Neural progenitor cell (in vitro differentiated cells): ENCODE results near the gene PIK3C3. TPM values are rescaled to one million over a fixed set of nuclear protein-coding genes. Genes with fewer than 3 reads are reported as not detected.

Experiments
- DNase-seq: peaks from one replicate; pipeline ENCODE4 v3.0.0-alpha.2; 2016; ENCODE audit warnings: low spot score
- H2AFZ ChIP-seq: fragments of 200-600 bp; sonication (generic); replicated peaks from 2 replicates; pipeline ENCODE4 v1.6.1; 2016; ENCODE audit warnings: antibody characterized with exemption
- H3F3A ChIP-seq: fragments of 200-600 bp; sonication (generic); 2 replicates; pipeline ENCODE4 v1.6.1; 2016; ENCODE audit warnings: antibody characterized with exemption, low read depth
- H3K27ac ChIP-seq: fragments of 200-600 bp; sonication (generic); 2 replicates; pipeline ENCODE4 v1.5.1; 2016; ENCODE audit warnings: mild to moderate bottlenecking
- H3K27me3 ChIP-seq: fragments of 200-600 bp; sonication (generic); 2 replicates; pipeline ENCODE4 v1.6.1; 2016; ENCODE audit warnings: mild to moderate bottlenecking, moderate library complexity
- H3K36me3 ChIP-seq: fragments of 200-600 bp; sonication (generic); 2 replicates; pipeline ENCODE4 v1.5.1; 2016
- H3K4me1 ChIP-seq: fragments of 200-600 bp; sonication (generic); 2 replicates; pipeline ENCODE4 v1.6.1; 2016; ENCODE audit warnings: mixed run types
- H3K4me2 ChIP-seq: fragments of 200-600 bp; sonication (generic); 2 replicates; pipeline ENCODE4 v1.6.1; 2016
- H3K4me3 ChIP-seq: fragments of 200-600 bp; sonication (generic); 2 replicates; pipeline ENCODE4 v1.5.1; 2016
- H3K79me2 ChIP-seq: fragments of 200-600 bp; sonication (generic); 2 replicates; pipeline ENCODE4 v1.6.1; 2016; ENCODE audit warnings: low read depth
- H3K9ac ChIP-seq: fragments of 200-600 bp; sonication (generic); 2 replicates; pipeline ENCODE4 v1.6.1; 2016
- H3K9me3 ChIP-seq: fragments of 200-600 bp; sonication (generic); 2 replicates; pipeline ENCODE4 v1.5.1; 2016; ENCODE audit warnings: low read depth
- H4K20me1 ChIP-seq: fragments of 200-600 bp; sonication (generic); 2 replicates; pipeline ENCODE4 v1.6.1; 2016; ENCODE audit warnings: low read depth
- H3K27ac Mint-ChIP-seq: 3 replicates; pipeline ENCODE4 v1.8.0; 2021; ENCODE audit warnings: mixed read lengths
- H3K27me3 Mint-ChIP-seq: 2 replicates; pipeline ENCODE4 v1.8.0; 2022; ENCODE audit warnings: low read depth, mild to moderate bottlenecking, inconsistent platforms, moderate library complexity, mixed read lengths; ENCODE audit not compliant: insufficient read depth
- H3K36me3 Mint-ChIP-seq: 3 replicates; pipeline ENCODE4 v1.8.0; 2021; ENCODE audit warnings: mixed read lengths
- H3K4me1 Mint-ChIP-seq: 3 replicates; pipeline ENCODE4 v1.8.0; 2021; ENCODE audit warnings: mixed read lengths
- H3K4me3 Mint-ChIP-seq: 3 replicates; pipeline ENCODE4 v1.8.0; 2021; ENCODE audit warnings: mild to moderate bottlenecking, moderate library complexity, mixed read lengths
- H3K9me3 Mint-ChIP-seq: 3 replicates; pipeline ENCODE4 v1.8.0; 2020; ENCODE audit warnings: mixed read lengths
- CTCF ChIP-seq: fragments of 200-600 bp; sonication (generic); IDR thresholded peaks from 2 replicates; pipeline ENCODE4 v1.5.1; 2017; ENCODE audit warnings: antibody characterized with exemption, mild to moderate bottlenecking
- EZH2 ChIP-seq: fragments of 200-600 bp; sonication (generic); IDR thresholded peaks from 2 replicates; pipeline ENCODE4 v1.6.1; 2017; ENCODE audit warnings: antibody characterized with exemption, mild to moderate bottlenecking, moderate library complexity
- EZH2phosphoT487 ChIP-seq: fragments of 200-600 bp; sonication (generic); IDR thresholded peaks from 2 replicates; pipeline ENCODE4 v1.6.1; 2017; ENCODE audit warnings: antibody characterized with exemption
- total RNA-seq: library from RNA; depleted of rRNA; stranded (reverse); fragments of >200 nt; gene quantifications from 2 replicates; pipeline ENCODE4 v1.2.3, GENCODE V29; 2015; ENCODE audit warnings: low replicate concordance

PIK3C3 gene
- total RNA-seq, 1 donor from 2014 or later = 87.0 TPM

- Histone ChIP-seq H3K27ac (no peak overlapping the region), H3K9ac (peak overlapping the region; percentile 68), H3K27me3 (peaks cover 26% of the 10 kb centered on the region), H3K9me3 (no peaks in the 10 kb centered on the region), H2AFZ (no peak overlapping the region), H3K4me3 (peak overlapping the region; percentile 75), H3K4me1 (peaks cover 5% of the 10 kb centered on the region), H3F3A (no peaks in the 10 kb centered on the region), H4K20me1 (peaks cover 12% of the 10 kb centered on the region), H3K36me3 (peaks cover 6% of the 10 kb centered on the region), H3K4me2 (peak overlapping the region; percentile 87), H3K79me2 (peaks cover 52% of the 10 kb centered on the region)
- Mint-ChIP-seq H3K4me3 (peak overlapping the region; percentile 99), H3K36me3 (peaks cover 9% of the 10 kb centered on the region), H3K27me3 (no peaks in the 10 kb centered on the region), H3K9me3 (peaks cover 2% of the 10 kb centered on the region), H3K4me1 (peaks cover 11% of the 10 kb centered on the region), H3K27ac (no peak overlapping the region)
- no peak for DNase-seq
- TF ChIP-seq CTCF (no peak), EZH2 (no peak), EZH2phosphoT487 (no peak)
These were observed 654 bp downstream of the PIK3C3 start for GRCh38 chr18:41955688-41956087.

GRCh38 chr18:41959045-41959444 is 4.0 kb downstream of the PIK3C3 start:
- Histone ChIP-seq H3K9me3 (no peaks in the 10 kb centered on the region), H3K4me3 (no peak overlapping the region), H4K20me1 (peaks cover 12% of the 10 kb centered on the region), H3K9ac (no peak overlapping the region), H3K4me2 (no peak overlapping the region), H2AFZ (no peak overlapping the region), H3K27ac (no peak overlapping the region), H3K36me3 (peaks cover 11% of the 10 kb centered on the region), H3K27me3 (no peaks in the 10 kb centered on the region), H3K4me1 (peaks cover 5% of the 10 kb centered on the region), H3K79me2 (peaks cover 79% of the 10 kb centered on the region), H3F3A (no peaks in the 10 kb centered on the region)
- peaks cover 11% of the 10 kb centered on the region for H3K4me1 Mint-ChIP-seq
- H3K36me3 Mint-ChIP-seq = peaks cover 14% of the 10 kb centered on the region
- peaks cover 2% of the 10 kb centered on the region for H3K9me3 Mint-ChIP-seq
- no peak overlapping the region for H3K4me3 Mint-ChIP-seq
- H3K27me3 Mint-ChIP-seq = no peaks in the 10 kb centered on the region
- TF ChIP-seq EZH2phosphoT487 (no peak), CTCF (no peak), EZH2 (no peak)
- H3K27ac Mint-ChIP-seq = no peak overlapping the region
- DNase-seq = no peak

GRCh38 chr18:41965634-41966255 is 10.7 kb downstream of the PIK3C3 start:
- H3K9ac ChIP-seq = no peak overlapping the region
- H3K9me3 ChIP-seq = no peaks in the 10 kb centered on the region
- Mint-ChIP-seq H3K4me3 (no peak overlapping the region), H3K27me3 (no peaks in the 10 kb centered on the region), H3K27ac (no peak overlapping the region), H3K36me3 (peaks cover 14% of the 10 kb centered on the region), H3K9me3 (no peaks in the 10 kb centered on the region), H3K4me1 (peaks cover 5% of the 10 kb centered on the region)
- no peak for DNase-seq
- no peak overlapping the region for H3K4me3 ChIP-seq
- H3K27ac ChIP-seq = no peak overlapping the region
- H3K79me2 ChIP-seq = peaks cover 57% of the 10 kb centered on the region
- H2AFZ ChIP-seq = no peak overlapping the region
- peaks cover 7% of the 10 kb centered on the region for H3K36me3 ChIP-seq
- H3K27me3 ChIP-seq = no peaks in the 10 kb centered on the region
- no peaks in the 10 kb centered on the region for H4K20me1 ChIP-seq
- no peak overlapping the region for H3K4me2 ChIP-seq
- TF ChIP-seq EZH2 = no peak
- TF ChIP-seq EZH2phosphoT487 = no peak
- no peak for TF ChIP-seq CTCF
- H3F3A ChIP-seq = no peaks in the 10 kb centered on the region
- no peaks in the 10 kb centered on the region for H3K4me1 ChIP-seq
